Sigmoid colon (tissue), 4 donors: ENCODE measurements around the gene GPR15LG.
"Not testable (repeated sequence)": the region's sequence is repeated elsewhere in the genome, so short reads cannot be mapped to it uniquely, and the experiment has no call there.

Source experiments
- EP300 ChIP-seq, 4 donors: sonication (generic); formaldehyde crosslinking; IDR thresholded peaks; one replicate each; pipeline ENCODE4 v1.6.1; 2017; ENCODE audit warnings: antibody characterized with exemption in 4 of 4
- POLR2A ChIP-seq, 2 donors: fragments of 450-650 bp; IDR thresholded peaks; one replicate each; pipeline ENCODE4 v1.6.1; 2016; ENCODE audit warnings: antibody characterized with exemption in 2 of 2, mild to moderate bottlenecking in 2 of 2, moderate library complexity in 2 of 2
- POLR2AphosphoS5 ChIP-seq, 4 donors: sonication (generic); formaldehyde crosslinking; IDR thresholded peaks; one replicate each; pipeline ENCODE4 v1.6.1; 2017; ENCODE audit warnings: antibody characterized with exemption in 4 of 4
- TF ChIP-seq, protein P1 (sequence below), 4 experiments: fragments of 450-650 bp in 3 of 4; fragments of 200-600 bp in 1 of 4; IDR thresholded peaks; one replicate each; pipeline ENCODE4 v1.5.1; 2016 to 2019; ENCODE audit warnings: antibody characterized with exemption in 4 of 4, mild to moderate bottlenecking in 3 of 4, moderate library complexity in 2 of 4

GRCh38 chr10:84171237-84171636, 2.4 kb upstream of the GPR15LG start:
- TF ChIP-seq, protein P1, sequence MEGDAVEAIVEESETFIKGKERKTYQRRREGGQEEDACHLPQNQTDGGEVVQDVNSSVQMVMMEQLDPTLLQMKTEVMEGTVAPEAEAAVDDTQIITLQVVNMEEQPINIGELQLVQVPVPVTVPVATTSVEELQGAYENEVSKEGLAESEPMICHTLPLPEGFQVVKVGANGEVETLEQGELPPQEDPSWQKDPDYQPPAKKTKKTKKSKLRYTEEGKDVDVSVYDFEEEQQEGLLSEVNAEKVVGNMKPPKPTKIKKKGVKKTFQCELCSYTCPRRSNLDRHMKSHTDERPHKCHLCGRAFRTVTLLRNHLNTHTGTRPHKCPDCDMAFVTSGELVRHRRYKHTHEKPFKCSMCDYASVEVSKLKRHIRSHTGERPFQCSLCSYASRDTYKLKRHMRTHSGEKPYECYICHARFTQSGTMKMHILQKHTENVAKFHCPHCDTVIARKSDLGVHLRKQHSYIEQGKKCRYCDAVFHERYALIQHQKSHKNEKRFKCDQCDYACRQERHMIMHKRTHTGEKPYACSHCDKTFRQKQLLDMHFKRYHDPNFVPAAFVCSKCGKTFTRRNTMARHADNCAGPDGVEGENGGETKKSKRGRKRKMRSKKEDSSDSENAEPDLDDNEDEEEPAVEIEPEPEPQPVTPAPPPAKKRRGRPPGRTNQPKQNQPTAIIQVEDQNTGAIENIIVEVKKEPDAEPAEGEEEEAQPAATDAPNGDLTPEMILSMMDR (IDR thresholded peaks at IDR 0.05): not testable (repeated sequence)
- TF ChIP-seq POLR2A, POLR2AphosphoS5, EP300 (IDR thresholded peaks at IDR 0.05): not testable (repeated sequence)
